ENCODE results near the gene PPP4R3B.
A peak's percentile ranks its signal among the peaks of the same experiment; 100 is the strongest.
"Not testable (repeated sequence)": the region's sequence is repeated elsewhere in the genome, so short reads cannot be mapped to it uniquely, and the experiment has no call there.

The PPP4R3B gene

DNA sequence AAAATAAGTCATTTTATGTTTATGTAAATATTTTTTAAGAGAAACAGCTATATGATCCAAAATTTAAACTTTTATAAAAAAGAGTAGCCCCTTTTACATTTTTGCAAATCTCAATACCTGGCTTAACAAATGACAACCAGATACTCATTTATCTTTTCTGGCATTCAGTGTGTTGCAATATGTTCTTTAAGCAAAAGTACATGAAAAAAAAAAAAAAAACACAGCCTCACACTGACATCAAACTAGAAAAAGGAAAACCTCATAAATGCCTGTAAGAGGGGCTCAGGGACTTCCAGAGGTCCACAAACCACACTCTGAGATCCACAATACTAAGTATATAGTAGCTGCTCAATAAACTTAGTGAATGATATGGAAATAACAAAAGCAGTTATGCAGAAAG, 21.9 kb downstream of the PPP4R3B start:
- DNase-seq (ENCODE audit: low spot score) = no peak

DNA sequence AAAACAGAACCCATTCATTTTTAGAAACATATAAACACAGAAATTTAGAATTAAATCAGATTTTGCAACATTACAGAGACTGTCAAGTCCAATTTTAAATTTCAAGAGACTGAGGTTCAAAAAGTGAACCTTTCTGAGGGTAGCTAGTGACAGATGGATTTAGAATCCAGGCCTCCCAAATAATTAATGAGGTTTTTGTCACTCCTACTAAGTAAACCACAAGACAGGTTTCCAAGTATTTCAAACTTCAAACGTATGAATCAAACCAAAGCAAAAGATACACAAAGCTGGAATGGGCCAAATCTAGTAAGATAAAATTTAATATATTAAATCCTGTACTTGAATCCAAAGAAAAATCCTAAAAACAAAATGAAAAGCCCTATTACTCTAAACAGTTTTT, 25.3 kb downstream of the PPP4R3B start:
- DNase-seq (ENCODE audit: low spot score) = no peak

DNA sequence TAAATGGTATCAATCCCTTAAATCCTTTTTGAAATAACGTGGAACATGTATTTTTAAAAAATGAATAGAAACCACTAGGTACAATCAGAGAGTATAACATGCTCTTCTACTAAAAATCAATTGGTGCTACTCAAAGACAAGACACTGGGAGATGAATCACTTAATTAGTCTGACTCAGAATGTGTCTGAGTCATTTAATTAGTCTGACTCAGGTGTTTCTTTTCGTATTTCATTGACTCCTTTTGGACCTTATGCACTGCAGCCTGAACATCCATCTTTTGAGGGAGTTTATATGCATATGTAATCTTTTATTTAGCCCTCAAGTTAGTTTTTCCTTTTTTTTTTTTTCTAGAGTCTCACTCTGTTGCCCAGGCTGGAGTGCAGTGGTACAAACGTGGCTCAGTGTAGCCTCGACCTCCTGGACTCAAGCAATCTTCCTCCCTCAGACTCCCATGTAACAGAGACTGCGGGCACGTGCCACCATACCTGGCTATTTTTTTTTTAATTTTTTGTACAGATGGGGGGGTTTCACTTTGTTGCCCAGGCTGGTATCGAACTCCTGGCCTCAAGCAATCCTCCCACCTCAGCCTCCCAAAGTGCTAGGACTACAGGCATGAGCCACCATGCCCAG, 26.5 kb downstream of the PPP4R3B start:
- DNase-seq (ENCODE audit: low spot score) = peak; percentile 74

DNA sequence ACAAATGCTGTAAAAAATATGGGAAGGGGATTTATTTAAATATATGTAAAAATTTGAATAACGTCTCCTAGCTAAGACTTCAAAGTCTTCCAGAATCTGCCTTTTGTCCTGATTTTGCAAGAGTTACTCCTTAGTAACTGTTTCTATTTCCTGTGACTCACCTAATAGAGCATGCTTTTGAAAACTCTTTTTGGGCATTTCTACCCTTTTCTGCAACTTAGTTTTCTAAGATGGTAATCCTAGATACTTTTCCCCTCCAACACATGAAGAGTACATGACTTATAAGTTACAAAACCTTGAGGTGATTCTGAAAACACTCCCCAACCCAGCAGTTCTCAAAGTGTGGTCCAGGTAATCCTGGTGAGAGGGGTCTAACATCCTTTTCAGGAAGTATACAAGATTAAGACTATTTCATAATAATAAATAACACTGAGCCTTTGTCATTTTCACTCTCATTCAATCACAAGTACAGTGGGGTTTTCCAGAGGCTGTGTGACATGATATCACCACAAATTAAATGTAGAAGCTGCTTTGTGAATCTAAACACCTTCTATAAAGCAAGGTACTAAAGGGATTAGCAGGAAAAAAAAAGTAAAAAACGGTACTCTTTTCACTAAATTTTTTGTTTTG, 31.9 kb downstream of the PPP4R3B start:
- peak; percentile 32 for DNase-seq (ENCODE audit: low spot score)

DNA sequence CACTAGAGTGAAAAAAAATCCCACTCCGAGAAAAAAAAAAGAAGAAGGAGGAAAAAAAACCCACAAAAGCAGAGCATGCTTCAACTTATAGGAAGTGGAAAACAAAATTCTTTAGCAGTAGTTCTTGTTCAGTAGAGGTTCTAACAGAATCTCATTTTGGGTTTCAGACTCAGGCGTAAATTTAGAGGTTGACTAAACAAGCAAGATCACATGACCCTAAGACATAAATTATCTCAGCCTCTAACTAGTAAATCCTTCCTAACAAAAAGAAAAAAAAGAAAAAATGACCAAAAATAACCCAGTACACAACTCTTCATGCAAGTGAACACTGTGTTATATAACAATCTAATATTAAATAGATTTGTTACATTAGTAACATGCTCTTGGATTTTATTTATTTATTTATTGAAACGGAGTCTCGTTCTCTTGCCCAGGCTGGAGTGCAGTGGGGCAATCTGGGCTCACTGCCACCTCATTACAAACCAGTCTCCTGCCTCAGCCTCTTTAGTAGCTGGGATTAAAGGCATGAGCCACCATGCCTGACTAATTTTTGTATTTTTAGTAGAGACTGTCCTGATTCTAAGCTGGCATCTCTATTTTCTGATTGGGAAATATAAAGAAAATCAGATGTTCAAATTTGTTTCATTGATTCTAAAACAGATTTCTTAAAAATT, 35.4 kb downstream of the PPP4R3B start:
- peak; percentile 22 for DNase-seq (ENCODE audit: low spot score)

DNA sequence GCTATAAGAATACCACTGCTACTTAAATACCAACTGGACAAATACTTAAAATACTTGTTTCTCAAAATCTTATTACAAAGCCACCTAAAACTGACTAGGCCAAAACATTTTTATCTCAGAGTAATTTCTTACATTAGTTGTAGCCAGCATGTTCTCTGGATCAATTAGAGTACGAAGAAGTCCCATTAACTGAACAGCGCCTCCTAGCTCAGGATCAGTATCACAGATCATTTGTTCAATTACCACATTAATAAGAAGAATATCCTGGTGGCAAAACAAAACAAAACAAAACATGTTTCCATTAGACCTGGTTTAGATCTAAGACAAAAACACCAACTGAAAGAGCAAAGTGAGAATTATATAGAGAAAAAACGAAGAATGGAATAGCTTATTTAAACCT, 36.0 kb downstream of the PPP4R3B start:
- no peak for DNase-seq (ENCODE audit: low spot score)

DNA sequence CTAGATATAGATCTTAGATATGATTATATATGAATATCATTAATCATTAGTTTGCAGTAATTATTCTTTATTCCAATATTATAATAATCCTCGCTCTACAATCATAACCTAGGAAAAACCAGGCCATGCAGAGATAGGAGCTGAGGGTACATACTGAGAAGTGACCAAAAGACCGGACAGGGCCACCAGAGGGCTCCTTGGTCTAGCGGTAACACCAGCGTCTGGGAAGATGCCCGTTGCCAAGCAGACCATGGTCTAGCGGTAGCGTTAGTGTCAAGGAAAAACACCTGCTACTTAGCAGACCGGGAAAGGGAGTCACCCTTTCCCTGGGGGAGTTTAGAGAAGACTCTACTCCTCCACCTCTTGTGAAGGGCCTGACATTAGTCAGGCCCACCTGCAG, 48.4 kb downstream of the PPP4R3B start:
- DNase-seq (ENCODE audit: low spot score) = not testable (repeated sequence)

DNA sequence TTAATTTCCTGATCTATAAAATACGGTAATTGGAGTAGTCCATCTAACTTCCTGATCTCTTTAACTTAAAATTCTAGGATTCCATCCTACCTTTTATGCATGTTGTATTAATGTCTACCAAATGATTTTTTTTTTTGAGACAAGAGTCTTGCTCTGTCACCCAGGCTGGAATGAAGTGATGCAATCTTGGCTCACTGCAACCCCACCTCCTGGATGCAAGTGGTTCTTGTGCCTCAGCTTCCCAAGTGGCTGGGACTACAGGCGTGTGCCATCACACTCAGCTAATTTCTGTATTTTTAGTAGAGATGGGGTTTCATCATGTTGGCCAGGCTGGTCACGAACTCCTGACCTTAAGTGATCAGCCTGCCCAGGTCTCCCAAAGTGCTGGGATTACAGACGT, 50.1 kb downstream of the PPP4R3B start:
- no peak for DNase-seq (ENCODE audit: low spot score)

DNA sequence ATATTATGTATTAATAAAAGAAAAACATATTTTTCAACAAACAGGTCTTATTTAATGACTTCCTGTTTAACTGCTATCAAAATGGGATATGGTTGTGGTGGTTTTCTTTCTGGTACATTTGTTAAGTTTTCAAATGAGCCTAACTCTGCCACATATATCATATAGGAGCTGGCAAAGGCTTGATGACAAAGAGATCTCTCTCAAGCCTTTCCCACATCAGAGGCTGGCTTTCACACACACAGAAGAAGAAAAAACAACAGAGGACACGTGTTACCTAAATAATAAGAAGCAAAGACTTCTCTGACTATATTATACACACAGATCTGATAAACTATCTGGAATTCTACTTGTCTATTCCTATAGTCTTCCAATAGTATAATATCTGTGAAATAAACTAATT, 51.8 kb downstream of the PPP4R3B start:
- DNase-seq (ENCODE audit: low spot score) = no peak

DNA sequence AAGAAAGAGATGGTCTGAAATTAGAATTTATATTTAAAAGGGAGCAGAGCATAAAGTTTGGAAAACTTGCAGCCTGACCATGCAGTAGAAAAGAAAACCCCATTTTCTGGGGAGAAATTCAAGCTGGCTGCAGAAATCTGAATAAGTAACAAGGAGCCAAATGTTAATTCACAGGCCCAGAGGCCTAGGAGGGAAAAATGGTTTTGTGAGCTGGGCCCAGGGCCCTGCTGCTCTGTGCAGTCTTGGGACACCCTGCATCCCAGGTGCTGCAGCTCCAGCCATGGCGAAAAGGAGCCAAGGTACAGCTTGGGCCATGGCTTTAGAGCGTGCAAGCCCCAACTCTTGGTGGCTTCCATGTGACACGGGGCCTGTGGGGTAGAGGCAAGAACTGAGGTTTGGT, 56.6 kb downstream of the PPP4R3B start:
- DNase-seq (ENCODE audit: low spot score) = no peak

DNA sequence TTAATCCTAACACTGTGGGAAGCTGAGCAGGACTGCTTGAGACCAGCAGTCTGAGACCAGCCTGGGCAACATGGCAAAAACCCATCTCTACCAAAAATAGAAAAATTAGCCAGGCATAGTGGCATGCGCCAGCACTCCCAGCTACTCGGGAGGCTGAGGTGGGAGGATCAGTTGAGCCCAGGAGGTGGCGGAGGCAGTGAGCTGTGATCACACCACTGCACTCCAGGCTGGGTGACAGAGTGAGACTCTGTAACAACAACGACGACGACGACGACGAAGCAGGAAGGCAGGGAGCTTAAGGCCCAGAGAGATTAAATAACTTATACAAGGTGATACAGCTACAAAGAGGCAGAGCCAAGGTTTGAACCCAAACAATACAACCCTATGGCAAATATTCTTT, 60.6 kb downstream of the PPP4R3B start:
- DNase-seq (ENCODE audit: low spot score) = peak; percentile 6

DNA sequence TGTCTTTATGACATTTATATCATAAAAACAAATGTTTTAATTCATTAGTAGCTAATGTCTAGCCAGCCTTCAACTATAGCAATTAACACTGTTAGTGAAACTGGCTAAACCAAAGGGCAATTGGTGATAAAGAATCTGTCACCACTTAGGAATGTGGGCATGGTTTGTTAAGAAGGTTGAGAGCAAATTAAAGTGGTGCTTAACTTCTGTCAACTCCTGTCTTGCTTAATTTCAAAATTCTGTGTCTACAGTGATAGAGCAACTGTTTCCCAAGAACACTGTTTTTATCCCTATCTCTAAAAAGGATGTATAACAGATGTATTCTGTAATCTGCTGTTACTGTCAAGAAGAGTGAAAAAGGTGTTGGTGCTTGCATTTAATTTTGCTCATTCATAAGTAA, 61.4 kb downstream of the PPP4R3B start:
- peak; percentile 45 for DNase-seq (ENCODE audit: low spot score)

DNA sequence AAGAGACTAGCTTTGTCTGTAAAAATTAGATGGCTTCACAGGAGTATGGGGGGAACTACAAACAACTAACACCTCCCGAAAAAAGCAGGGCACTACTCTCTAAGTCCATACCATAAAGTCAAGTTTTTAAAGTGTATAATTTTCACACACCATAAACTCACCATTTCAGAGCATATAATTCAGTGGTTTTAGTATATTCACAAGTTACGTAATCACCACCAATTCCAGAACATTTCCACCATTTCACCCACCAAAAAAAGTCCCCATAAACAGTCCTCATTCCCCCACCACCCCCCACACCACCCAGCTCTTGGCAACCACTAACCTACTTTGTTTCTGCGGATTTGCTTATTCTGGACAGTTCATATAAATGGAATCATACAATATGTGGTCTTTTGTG, 64.1 kb downstream of the PPP4R3B start:
- no peak for DNase-seq (ENCODE audit: low spot score)

DNA sequence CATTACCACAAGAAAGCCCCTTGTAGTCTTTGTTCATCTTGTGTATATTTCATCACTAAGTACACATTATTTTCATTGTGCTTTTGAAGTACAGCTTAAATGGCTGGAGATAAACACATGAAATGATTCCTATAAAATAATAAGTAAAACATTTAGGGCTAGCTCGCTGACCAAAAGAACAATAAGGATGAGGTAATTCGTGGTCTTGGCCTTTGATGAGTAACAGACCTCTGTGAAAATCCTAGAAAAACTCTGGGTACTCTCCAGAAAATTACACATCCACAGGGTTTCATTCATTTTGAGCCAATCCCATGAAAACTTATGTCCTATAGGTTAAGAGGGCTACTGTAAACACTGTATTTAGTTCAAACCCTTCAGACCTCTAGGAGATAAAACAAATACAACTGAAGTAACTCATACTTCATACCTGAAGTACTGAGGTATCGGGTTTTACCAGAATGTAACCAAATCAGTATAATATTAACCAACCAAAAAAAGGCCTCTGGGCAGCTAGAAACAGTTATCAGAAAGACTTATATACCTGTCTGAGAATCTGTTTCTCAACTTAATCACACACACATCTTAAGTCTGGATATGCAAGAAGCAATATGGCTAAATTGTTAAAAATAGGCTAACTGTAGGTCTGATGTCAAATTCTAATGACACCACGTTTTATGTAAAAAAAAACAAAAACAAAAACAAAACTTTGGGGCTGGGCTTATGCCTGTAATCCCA, 66.9 kb downstream of the PPP4R3B start:
- DNase-seq (ENCODE audit: low spot score) = peak; percentile 68

DNA sequence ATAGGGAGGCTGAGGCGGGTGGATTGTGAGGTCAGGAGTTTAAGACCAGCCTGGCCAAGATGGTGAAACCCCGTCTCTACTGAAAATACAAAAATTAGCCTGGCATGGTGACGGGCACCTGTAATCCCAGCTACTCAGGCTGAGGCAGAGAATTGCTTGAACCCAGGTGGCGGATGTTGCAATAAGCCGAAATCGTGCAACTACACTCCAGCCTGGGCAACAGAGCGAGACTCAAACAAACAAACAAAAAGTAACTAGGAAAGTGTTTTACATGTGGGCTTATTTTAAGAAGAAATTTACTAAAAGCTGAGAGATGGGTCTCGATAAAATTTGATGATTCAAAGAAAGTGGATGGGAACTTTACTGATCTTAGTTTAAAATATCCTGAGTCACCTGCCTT, 69.7 kb downstream of the PPP4R3B start:
- DNase-seq (ENCODE audit: low spot score) = not testable (repeated sequence)

DNA sequence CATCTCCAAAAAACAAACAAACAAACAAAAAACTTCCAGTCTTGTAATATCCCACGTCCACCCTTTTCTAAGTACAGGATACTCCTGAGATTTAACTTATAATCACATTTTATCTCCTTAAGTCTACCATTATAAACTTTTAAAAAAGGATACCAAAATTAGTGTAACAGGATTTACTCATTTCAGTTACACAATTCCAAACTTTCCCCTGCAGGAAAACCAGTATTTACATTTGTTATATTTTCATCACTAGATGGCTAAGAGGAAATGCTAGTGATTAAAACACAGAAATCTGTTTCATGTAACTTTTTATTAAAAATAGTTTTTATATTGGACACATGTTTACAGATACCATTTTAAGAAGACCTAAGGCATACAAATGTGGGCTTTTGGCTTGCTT, 70.4 kb downstream of the PPP4R3B start:
- DNase-seq (ENCODE audit: low spot score) = no peak

DNA sequence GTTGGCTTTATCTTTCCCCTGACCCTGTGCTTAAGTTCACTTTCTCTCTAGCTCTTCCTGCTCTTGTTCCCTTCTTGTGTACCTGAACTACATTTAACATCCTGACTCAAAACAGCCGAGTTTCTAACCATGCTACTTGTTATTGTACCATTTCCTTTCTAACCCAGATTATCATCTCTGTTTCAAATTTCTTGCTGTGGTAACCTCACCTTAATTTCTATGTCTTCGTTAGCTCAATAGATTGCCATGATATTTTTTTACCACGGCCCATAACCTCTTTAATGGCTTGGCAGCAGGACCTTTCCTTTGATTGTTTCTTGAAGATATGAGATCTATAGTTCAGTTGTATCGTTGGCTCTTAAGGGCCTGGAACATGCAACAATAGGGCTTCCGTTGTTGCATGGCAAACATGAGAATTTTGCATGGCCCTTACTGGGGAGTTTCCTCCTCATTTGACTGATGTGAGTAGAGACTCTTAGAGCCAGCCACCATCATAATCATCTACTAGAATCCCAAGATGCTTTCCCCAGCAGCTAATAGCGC, 86.8 kb downstream of the PPP4R3B start:
- no peak for DNase-seq (ENCODE audit: low spot score)

DNA sequence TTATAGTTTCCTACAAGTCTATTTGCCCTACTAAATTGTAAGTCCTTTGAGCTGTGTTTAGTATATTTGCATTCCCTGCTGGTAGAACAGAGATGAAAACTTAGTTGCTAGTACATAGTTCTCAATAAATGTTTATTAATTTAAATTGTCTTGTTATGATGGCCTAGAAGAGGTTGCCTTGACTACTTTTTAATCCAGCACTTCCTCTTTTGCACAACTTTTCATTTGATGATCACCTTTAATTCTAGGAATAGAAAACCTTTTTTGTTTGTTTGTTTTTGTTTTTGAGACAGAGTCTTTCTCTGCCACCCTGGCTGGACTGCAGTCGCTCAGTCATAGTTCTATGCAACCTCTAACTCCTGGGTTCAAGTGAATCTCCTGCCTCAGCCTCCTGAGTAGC, 91.2 kb downstream of the PPP4R3B start:
- no peak for DNase-seq (ENCODE audit: low spot score)

DNA sequence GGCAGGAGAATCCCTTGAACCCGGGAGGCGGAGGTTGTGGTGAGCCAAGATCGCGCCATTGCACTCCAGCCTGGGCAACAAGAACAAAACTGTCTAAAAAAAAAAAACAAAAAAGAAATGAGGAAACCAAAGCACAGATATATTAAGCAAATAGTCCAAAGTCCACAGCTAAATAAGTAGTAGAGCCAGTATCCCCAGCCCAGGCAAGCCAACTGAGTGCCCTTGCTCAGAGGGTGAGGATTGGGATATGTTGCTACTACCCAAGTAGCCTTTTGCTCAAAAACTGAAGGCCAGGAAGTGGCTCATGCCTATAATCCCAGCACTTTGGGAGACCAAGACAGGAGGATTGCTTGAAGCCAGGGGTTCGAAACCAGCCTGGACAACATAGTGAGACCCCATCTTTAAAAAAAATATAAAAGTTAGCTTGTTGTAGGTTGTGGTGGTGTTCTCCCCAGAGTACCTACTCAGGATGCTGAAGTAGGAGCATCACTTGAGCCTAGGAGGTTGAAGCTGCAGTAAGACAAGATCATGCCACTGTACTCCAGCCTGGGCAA, 92.5 kb downstream of the PPP4R3B start:
- no peak for DNase-seq (ENCODE audit: low spot score)

DNA sequence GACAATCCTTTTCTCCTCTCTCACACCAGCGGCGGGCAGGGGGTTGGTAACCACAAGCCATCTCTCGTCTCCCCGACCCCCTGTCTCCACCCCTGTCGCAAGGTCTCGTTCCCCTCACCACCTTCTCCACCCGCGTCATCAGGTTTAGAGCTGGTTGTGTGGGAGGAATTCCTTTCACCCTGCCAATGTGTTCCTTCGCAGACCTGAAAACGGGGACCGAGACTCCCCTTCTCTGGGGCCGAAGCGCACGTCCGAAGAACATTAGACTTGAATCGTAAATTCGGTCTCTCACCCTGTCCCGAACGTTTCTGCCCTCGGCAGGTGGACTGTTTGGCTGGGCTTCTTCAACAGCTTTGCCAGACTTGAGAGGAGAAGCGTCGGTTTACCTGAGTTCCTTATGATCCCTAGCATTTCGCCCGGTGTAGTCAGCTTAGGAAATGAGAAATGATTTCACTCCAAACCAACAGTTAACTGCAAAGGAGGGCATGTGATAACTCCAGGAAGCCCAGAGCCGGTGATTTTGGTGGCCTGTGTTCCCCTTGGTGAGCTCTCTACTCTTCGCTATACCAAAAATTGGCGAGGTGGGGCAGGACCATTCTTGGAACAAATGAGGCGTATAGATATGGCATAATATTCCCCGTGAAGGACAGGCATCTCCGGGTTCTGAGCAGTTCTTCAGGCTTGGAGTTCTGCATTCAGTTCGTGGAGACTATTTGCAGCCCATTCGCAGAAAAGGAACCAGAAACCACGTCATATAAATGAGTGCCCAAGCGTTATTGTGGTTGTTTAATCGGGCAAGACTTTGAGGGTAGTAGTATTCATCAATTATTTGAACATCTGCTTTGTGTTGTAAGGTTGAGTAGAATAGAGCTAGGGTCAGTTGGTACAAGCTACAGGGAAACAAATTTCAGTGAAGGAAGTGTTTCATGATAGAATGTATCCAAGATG, 97.2 kb downstream of the PPP4R3B start:
- peak; percentile 47 for DNase-seq (ENCODE audit: low spot score)

DNA sequence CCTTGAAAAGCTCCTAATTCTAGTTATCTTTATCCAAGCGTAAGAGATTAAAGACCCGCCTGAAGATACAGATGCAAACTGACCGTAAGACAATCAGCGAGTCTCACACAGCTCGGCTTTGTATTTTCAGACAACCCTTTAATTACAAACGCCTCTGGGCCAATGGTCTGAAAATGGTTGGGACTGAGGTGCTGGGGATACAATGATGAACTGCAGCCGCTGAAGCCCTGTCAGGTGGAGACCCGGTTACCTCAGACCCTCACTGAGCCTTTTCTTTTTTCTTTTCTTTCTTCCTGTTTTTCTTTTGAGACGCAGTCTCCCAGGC, 98.6 kb downstream of the PPP4R3B start:
- no peak for DNase-seq (ENCODE audit: low spot score)

Measured in kidney tubule cell (primary cell).